Measurements from ENCODE around the gene DLX5. TPM values are rescaled to one million over a fixed set of nuclear protein-coding genes. Genes with fewer than 3 reads are reported as not detected.

The DLX5 gene
- total RNA-seq, 1 experiment from 2014 or later, result not detected

- intact Hi-C loops (cut with micrococcal nuclease; ENCODE audit: unreplicated experiment), result no loop called here
- BruUV-seq (replicated peaks), result no TSS peak
- POLR2A ChIA-PET (ENCODE audit: unreplicated experiment), result no interaction called here
- TF ChIP-seq EZH2 (IDR thresholded peaks at IDR 0.05; ENCODE audit: low read depth) (no peak), CTCF (conservative IDR thresholded peaks at IDR 0.05) (no peak)
- Histone ChIP-seq H3K4me3 (no peak overlapping the region), H3K4me1 (replicated peaks; ENCODE audit: insufficient read depth) (no peaks in the 10 kb centered on the region), H3K9me3 (ENCODE audit: insufficient read depth, low read depth) (no peaks in the 10 kb centered on the region), H3F3A (ENCODE audit: insufficient read depth, low read depth) (no peaks in the 10 kb centered on the region), H2AFZ (no peak overlapping the region), H3K27ac (no peak overlapping the region), H3K27me3 (ENCODE audit: insufficient read depth, low read depth) (no peaks in the 10 kb centered on the region), H3K4me2 (no peak overlapping the region), H4K20me1 (ENCODE audit: insufficient read depth) (no peaks in the 10 kb centered on the region), H3K36me3 (ENCODE audit: low read depth) (no peaks in the 10 kb centered on the region), H3K9me2 (ENCODE audit: insufficient read depth) (no peaks in the 10 kb centered on the region), H3K79me2 (ENCODE audit: low read depth) (no peaks in the 10 kb centered on the region)
- CTCF ChIA-PET, result no interaction called here
- no peak for DNase-seq
Observed at GRCh38 chr7:97004247-97005182, 20.1 kb downstream of the DLX5 start.

DNA sequence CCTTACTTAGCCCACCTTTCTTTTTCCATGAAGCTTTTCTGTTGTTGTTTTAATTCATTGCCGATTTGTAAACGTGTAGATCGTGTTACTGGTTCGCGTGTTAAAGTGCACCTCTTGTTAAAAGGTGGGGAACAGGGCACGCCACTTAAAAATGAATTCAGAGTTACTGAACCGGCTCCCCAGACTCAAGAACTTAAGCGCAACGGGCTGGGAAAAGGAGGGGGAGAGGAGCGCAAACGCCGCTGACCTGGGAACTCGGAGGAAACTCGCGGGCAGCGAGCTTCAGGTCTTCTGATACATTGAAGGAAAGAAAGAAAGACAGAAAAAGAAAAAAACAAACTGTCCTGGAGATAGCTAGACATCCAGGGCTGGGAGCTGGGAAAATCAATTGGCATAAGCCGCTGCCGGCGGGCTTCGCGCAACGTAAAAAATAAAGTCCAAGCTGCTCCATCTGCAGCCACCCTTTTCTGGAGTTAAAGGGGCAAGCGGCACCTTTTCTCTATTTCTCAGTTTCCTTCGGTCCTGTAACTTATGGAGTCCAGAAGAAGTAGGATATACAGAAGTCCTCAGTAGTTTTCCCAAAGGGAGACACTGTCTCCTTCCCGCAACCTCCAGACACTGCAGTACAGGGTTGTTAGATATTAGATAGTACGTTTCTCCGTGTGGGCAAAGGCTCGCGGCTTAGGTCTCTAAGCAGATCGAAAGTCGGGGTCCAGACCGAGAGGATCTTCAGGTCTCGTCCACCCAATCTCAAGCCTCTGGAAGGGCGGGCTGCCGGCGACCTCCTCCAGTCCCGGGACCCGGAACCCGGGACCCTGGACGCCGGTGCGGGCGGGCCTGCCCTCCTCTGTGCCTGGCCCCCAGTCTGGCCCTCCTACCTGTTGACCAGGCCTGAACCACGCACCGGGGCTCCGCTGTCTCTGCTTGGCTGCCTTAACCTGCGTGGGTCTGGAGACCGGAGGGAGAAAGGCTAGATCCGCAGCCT is 21.1 kb downstream of the DLX5 start:
- intact Hi-C loops (cut with micrococcal nuclease; ENCODE audit: unreplicated experiment), result no loop called here
- CTCF ChIA-PET, result interaction anchor here (0.7 kb wide), 1 partner anchor 1027 kb away, joined by 5 read pairs; no protein-coding TSS in a partner anchor
- H3F3A ChIP-seq (ENCODE audit: insufficient read depth, low read depth), result no peaks in the 10 kb centered on the region
- DNase-seq, result no peak
- TF ChIP-seq CTCF (conservative IDR thresholded peaks at IDR 0.05) (no peak), EZH2 (IDR thresholded peaks at IDR 0.05; ENCODE audit: low read depth) (no peak)
- BruUV-seq (replicated peaks), result no TSS peak
- H4K20me1 ChIP-seq (ENCODE audit: insufficient read depth), result no peaks in the 10 kb centered on the region
- H3K9me3 ChIP-seq (ENCODE audit: insufficient read depth, low read depth), result no peaks in the 10 kb centered on the region
- no peaks in the 10 kb centered on the region for H3K4me1 ChIP-seq (replicated peaks; ENCODE audit: insufficient read depth)
- peaks cover 3% of the 10 kb centered on the region; the same call in 1 of the 2 replicates for H3K27me3 ChIP-seq (ENCODE audit: insufficient read depth, low read depth)
- no peaks in the 10 kb centered on the region for H3K79me2 ChIP-seq (ENCODE audit: low read depth)
- no peaks in the 10 kb centered on the region for H3K9me2 ChIP-seq (ENCODE audit: insufficient read depth)
- H3K4me3 ChIP-seq, result no peak overlapping the region
- no peak overlapping the region for H3K27ac ChIP-seq
- H3K36me3 ChIP-seq (ENCODE audit: low read depth), result no peaks in the 10 kb centered on the region
- POLR2A ChIA-PET (ENCODE audit: unreplicated experiment), result no interaction called here
- H2AFZ ChIP-seq, result no peak overlapping the region
- H3K4me2 ChIP-seq, result no peak overlapping the region

DNA sequence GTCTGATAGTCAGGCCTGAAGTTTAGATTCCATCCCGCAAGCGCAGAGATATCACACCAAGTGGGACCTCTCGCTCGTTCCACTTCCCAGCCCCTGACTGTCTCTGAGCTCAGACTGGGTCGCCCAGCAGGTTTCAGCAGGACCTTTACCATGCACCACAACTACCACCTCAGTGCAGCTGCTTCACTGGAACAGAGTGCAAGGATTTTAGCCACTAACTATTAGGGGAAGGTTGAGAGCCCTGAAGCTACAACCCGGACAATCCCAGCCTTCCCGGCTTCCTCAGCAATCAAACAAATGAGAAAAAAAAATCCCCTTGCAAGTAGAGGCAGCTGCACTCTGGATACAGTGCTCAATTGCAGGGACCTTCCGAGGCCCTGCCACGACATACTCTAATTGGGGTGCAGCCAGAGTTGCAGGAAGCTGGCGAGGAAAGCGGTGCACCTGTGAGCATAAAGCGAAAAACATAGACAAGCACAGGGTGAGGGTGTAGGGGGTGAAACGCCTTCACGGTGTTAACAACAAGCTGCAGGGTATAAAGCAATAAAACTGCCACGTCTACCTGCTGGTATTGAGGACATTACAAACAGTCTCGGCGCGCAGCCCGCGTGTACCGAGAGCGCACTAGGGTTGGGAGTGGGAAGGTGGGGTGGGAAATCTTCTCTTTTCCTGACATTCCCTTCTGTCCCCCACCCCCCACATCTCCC is 21.9 kb downstream of the DLX5 start:
- no TSS peak for BruUV-seq (replicated peaks)
- Histone ChIP-seq H3K4me2 (no peak overlapping the region), H3K27ac (no peak overlapping the region), H3K79me2 (ENCODE audit: low read depth) (no peaks in the 10 kb centered on the region), H3K9me3 (ENCODE audit: insufficient read depth, low read depth) (no peaks in the 10 kb centered on the region), H3K4me3 (no peak overlapping the region), H3F3A (ENCODE audit: insufficient read depth, low read depth) (no peaks in the 10 kb centered on the region), H2AFZ (no peak overlapping the region), H3K4me1 (replicated peaks; ENCODE audit: insufficient read depth) (no peaks in the 10 kb centered on the region), H4K20me1 (ENCODE audit: insufficient read depth) (no peaks in the 10 kb centered on the region), H3K27me3 (ENCODE audit: insufficient read depth, low read depth) (peaks cover 5% of the 10 kb centered on the region; the same call in 1 of the 2 replicates), H3K36me3 (ENCODE audit: low read depth) (no peaks in the 10 kb centered on the region), H3K9me2 (ENCODE audit: insufficient read depth) (no peaks in the 10 kb centered on the region)
- CTCF ChIA-PET, result interaction anchor here (0.7 kb wide), 1 partner anchor 1026 kb away, joined by 5 read pairs; no protein-coding TSS in a partner anchor
- intact Hi-C loops (cut with micrococcal nuclease; ENCODE audit: unreplicated experiment), result no loop called here
- no peak for TF ChIP-seq EZH2 (IDR thresholded peaks at IDR 0.05; ENCODE audit: low read depth)
- no peak for TF ChIP-seq CTCF (conservative IDR thresholded peaks at IDR 0.05)
- POLR2A ChIA-PET (ENCODE audit: unreplicated experiment), result no interaction called here
- DNase-seq, result no peak
